Smooth muscle cell (in vitro differentiated cells): ENCODE data around the gene XPR1. TPM values are rescaled to one million over a fixed set of nuclear protein-coding genes. Genes with fewer than 3 reads are reported as not detected.

Experiments
- DNase-seq: peaks from one replicate; lab custom pipeline; 2025; ENCODE audit not compliant: unreplicated experiment; lab: John Stamatoyannopoulos, UW
- H2AFZ ChIP-seq: fragments of 200-600 bp; sonication (generic); 2 replicates; pipeline ENCODE4 v1.6.0; 2016; ENCODE audit warnings: antibody characterized with exemption, low read depth, mild to moderate bottlenecking
- H3F3A ChIP-seq: fragments of 200-600 bp; sonication (generic); 2 replicates; pipeline ENCODE4 v1.6.0; 2017; ENCODE audit warnings: antibody characterized with exemption, low read depth
- H3K27ac ChIP-seq: fragments of 200-600 bp; sonication (generic); 2 replicates; pipeline ENCODE4 v1.5.1; 2016; ENCODE audit warnings: low read depth, mild to moderate bottlenecking
- H3K27me3 ChIP-seq: fragments of 200-600 bp; sonication (generic); 2 replicates; pipeline ENCODE4 v1.6.1; 2016; ENCODE audit warnings: low read depth, mild to moderate bottlenecking
- H3K36me3 ChIP-seq: fragments of 200-600 bp; sonication (generic); 2 replicates; pipeline ENCODE4 v1.5.1; 2016; ENCODE audit warnings: low read depth
- H3K4me1 ChIP-seq: fragments of 200-600 bp; sonication (generic); 2 replicates; pipeline ENCODE4 v1.5.1; 2016; ENCODE audit warnings: low read depth
- H3K4me2 ChIP-seq: fragments of 200-600 bp; sonication (generic); 2 replicates; pipeline ENCODE4 v1.6.0; 2016; ENCODE audit warnings: mild to moderate bottlenecking
- H3K4me3 ChIP-seq: fragments of 200-600 bp; sonication (generic); 2 replicates; pipeline ENCODE4 v1.5.1; 2016; ENCODE audit warnings: mild to moderate bottlenecking
- H3K79me2 ChIP-seq: fragments of 200-600 bp; sonication (generic); 2 replicates; pipeline ENCODE4 v1.6.0; 2016; ENCODE audit warnings: low read depth, mild to moderate bottlenecking
- H3K9ac ChIP-seq: fragments of 200-600 bp; sonication (generic); 2 replicates; pipeline ENCODE4 v1.6.0; 2016; ENCODE audit warnings: low read depth
- H3K9me3 ChIP-seq: fragments of 200-600 bp; sonication (generic); replicated peaks from 2 replicates; pipeline ENCODE4 v1.5.1; 2016; ENCODE audit warnings: low read depth
- H4K20me1 ChIP-seq: fragments of 200-600 bp; sonication (generic); 2 replicates; pipeline ENCODE4 v1.6.0; 2016; ENCODE audit warnings: low read depth
- WGBS: methylation state at CpG from one replicate; pipeline ENCODE4 v1.1.7; 2016; ENCODE audit warnings: low lambda C conversion rate; 5-methylcytosine and 5-hydroxymethylcytosine counted together
- polyA plus RNA-seq: library from polyadenylated mRNA; unstranded; fragments of >200 nt; fragmentation: Nextera tagmentation; extraction: Ambion mirVana; gene quantifications from 2 replicates; pipeline ENCODE4 v1.2.1, GENCODE V29; 2016
- total RNA-seq: library from RNA; depleted of rRNA; stranded (reverse); fragments of >200 nt; gene quantifications from 2 replicates; pipeline ENCODE4 v1.2.3, GENCODE V29; 2014
- TF ChIP-seq, protein P1 (sequence below): fragments of 200-600 bp; sonication (generic); IDR thresholded peaks from 2 replicates; pipeline ENCODE4 v1.5.1; 2017; ENCODE audit warnings: borderline replicate concordance, mild to moderate bottlenecking, antibody characterized with exemption; ENCODE audit not compliant: insufficient read depth, poor library complexity, severe bottlenecking

The XPR1 gene
- total and polyA plus RNA-seq, 2 experiments from 2014 or later = 9.5 to 27.6 TPM

DNA sequence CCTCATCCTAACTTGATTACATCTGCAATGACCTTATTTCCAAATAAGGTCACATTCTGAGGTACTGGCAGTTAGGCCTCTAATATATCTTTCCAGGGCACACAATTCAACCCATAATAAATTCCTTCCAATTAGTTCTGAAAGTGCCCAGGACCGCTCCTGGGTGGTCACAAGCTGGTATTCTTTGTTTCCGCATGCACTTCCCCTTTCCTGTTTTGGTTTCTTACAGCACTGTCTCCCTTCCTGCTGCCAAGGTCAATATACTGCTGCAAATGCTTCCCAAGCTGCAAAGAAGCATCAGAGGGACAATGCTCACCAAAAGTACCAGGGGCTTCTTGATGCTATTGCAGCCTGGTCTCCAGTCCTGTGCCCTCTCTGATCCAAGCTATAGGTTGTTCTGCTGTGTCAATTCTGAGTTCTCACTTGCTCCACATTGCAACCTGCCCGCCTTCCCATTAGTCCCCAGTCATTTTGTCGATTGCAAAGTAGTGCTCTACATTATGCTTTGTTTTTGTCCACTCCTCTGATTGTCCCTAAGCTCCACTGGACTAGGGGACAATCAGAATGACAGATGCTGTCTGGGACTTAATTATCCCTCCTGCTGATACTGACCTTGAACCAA is 13.9 kb upstream of the XPR1 start:
- Histone ChIP-seq H3K79me2 (no peaks in the 10 kb centered on the region), H3K27ac (no peak overlapping the region), H3F3A (no peaks in the 10 kb centered on the region), H3K4me2 (no peak overlapping the region), H3K4me3 (no peak overlapping the region), H3K36me3 (no peaks in the 10 kb centered on the region), H2AFZ (no peak overlapping the region), H3K27me3 (no peaks in the 10 kb centered on the region), H4K20me1 (no peaks in the 10 kb centered on the region), H3K4me1 (no peaks in the 10 kb centered on the region), H3K9ac (no peak overlapping the region), H3K9me3 (no peaks in the 10 kb centered on the region)
- 89% methylated on average over 4 of the region's 4 CpGs for WGBS
- TF ChIP-seq, protein P1, sequence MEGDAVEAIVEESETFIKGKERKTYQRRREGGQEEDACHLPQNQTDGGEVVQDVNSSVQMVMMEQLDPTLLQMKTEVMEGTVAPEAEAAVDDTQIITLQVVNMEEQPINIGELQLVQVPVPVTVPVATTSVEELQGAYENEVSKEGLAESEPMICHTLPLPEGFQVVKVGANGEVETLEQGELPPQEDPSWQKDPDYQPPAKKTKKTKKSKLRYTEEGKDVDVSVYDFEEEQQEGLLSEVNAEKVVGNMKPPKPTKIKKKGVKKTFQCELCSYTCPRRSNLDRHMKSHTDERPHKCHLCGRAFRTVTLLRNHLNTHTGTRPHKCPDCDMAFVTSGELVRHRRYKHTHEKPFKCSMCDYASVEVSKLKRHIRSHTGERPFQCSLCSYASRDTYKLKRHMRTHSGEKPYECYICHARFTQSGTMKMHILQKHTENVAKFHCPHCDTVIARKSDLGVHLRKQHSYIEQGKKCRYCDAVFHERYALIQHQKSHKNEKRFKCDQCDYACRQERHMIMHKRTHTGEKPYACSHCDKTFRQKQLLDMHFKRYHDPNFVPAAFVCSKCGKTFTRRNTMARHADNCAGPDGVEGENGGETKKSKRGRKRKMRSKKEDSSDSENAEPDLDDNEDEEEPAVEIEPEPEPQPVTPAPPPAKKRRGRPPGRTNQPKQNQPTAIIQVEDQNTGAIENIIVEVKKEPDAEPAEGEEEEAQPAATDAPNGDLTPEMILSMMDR = no peak
- no peak for DNase-seq

DNA sequence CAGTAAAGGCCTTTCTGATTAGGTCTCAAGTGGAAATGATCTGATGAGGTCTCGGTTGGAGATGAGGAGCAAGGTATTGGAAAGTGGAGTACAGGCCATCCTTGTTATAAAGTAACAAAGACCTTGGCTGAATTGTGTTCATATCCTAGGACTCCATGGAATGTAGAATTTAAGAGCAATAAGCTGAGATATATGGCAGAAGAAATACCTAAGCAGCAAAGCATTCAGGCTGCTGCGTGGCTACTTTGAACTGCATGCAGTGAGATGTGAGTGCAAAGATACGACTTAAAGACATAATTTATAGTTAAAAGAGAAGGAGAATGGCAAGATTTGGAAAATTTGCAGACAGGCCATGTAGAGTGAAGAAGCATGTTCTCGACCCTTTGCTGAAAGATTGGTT is 11.2 kb upstream of the XPR1 start:
- no peaks in the 10 kb centered on the region for H3K4me1 ChIP-seq
- H3F3A ChIP-seq = no peaks in the 10 kb centered on the region
- no peaks in the 10 kb centered on the region for H3K27me3 ChIP-seq
- H3K9ac ChIP-seq = no peak overlapping the region
- H3K4me3 ChIP-seq = no peak overlapping the region
- H3K4me2 ChIP-seq = no peak overlapping the region
- no peaks in the 10 kb centered on the region for H3K36me3 ChIP-seq
- no peaks in the 10 kb centered on the region for H4K20me1 ChIP-seq
- TF ChIP-seq, protein P1 = no peak
- no peaks in the 10 kb centered on the region for H3K79me2 ChIP-seq
- no peak for DNase-seq
- no peak overlapping the region for H2AFZ ChIP-seq
- 89% methylated on average over 4 of the region's 4 CpGs for WGBS
- no peaks in the 10 kb centered on the region for H3K9me3 ChIP-seq
- H3K27ac ChIP-seq = no peak overlapping the region

DNA sequence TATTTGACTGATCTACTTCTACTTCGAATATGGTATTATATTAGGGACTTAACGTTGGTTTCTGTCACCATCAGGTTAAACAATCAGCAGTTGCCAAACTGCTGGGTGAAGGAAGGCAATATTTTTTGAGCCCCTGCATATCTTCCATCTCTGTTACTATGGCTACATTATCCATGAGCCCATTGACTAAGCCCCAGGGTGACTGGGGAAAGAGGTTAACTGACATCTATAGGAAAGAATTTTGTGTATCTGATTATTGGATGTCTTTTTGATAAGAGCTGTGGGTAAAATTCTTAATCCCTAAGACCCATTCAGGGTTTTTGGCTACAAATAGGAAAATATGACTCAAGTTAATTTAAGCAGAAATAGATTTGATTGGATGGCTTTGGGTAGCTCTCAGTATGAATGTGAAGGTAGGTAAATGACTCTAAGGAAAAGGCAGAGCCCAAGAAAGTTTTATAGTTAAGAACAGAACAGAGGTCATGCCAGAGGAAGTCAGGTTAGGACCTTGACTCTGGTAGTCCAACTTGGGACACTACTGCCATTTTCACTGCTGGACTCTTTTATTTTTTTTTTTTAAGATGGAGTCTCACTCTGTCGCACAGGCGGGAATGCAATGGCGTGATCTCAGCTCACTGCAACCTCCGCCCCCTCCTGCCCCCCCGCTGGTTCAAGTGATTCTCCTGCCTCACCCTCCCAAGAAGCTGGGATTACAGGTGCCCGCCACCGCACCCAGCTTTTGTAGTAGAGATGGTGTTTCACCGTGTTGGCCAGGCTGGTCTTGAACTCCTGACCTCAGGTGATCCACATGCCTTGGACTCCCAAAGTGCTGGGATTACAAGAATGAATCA is 8.9 kb upstream of the XPR1 start:
- TF ChIP-seq, protein P1 = no peak
- WGBS = 96% methylated on average over 10 of the region's 10 CpGs

More for the DNA sequence above, 8.9 kb upstream of the XPR1 start:
- Histone ChIP-seq H4K20me1 (no peaks in the 10 kb centered on the region), H3K9ac (no peak overlapping the region), H3K4me1 (no peaks in the 10 kb centered on the region), H3F3A (no peaks in the 10 kb centered on the region), H3K4me2 (no peak overlapping the region), H3K79me2 (no peaks in the 10 kb centered on the region), H2AFZ (no peak overlapping the region), H3K27ac (no peak overlapping the region), H3K27me3 (no peaks in the 10 kb centered on the region), H3K36me3 (no peaks in the 10 kb centered on the region), H3K9me3 (no peaks in the 10 kb centered on the region), H3K4me3 (no peak overlapping the region)
- no peak for DNase-seq
